Measurements from ENCODE around the gene NDUFAF3.

Gene NDUFAF3

GRCh38 chr3:49007068-49007770 lies 14.7 kb upstream of the NDUFAF3 start, which contains the start of gene WDR6 (continued):
- TF ChIP-seq, protein P1, sequence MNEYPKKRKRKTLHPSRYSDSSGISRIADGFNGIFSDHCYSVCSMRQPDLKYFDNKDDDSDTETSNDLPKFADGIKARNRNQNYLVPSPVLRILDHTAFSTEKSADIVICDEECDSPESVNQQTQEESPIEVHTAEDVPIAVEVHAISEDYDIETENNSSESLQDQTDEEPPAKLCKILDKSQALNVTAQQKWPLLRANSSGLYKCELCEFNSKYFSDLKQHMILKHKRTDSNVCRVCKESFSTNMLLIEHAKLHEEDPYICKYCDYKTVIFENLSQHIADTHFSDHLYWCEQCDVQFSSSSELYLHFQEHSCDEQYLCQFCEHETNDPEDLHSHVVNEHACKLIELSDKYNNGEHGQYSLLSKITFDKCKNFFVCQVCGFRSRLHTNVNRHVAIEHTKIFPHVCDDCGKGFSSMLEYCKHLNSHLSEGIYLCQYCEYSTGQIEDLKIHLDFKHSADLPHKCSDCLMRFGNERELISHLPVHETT (tag by site-specific recombination; IDR thresholded peaks at IDR 0.05), result no peak
- no peak for TF ChIP-seq MYNN (tag by site-specific recombination; IDR thresholded peaks at IDR 0.05; ENCODE audit: borderline replicate concordance)
- TF ChIP-seq, protein P2, sequence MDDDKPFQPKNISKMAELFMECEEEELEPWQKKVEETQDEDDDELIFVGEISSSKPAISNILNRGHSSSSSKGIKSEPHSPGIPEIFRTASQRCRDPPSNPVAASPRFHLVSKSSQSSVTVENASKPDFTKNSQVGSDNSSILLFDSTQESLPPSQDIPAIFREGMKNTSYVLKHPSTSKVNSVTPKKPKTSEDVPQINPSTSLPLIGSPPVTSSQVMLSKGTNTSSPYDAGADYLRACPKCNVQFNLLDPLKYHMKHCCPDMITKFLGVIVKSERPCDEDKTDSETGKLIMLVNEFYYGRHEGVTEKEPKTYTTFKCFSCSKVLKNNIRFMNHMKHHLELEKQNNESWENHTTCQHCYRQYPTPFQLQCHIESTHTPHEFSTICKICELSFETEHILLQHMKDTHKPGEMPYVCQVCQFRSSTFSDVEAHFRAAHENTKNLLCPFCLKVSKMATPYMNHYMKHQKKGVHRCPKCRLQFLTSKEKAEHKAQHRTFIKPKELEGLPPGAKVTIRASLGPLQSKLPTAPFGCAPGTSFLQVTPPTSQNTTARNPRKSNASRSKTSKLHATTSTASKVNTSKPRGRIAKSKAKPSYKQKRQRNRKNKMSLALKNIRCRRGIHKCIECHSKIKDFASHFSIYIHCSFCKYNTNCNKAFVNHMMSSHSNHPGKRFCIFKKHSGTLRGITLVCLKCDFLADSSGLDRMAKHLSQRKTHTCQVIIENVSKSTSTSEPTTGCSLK (tag by site-specific recombination; IDR thresholded peaks at IDR 0.05), result no peak
- no peak for TF ChIP-seq ZNF514 (tag by site-specific recombination; IDR thresholded peaks at IDR 0.05)
- TF ChIP-seq RBAK (tag by site-specific recombination; IDR thresholded peaks at IDR 0.05), result no peak
- TF ChIP-seq ZNF23 (tag by site-specific recombination; IDR thresholded peaks at IDR 0.05; ENCODE audit: borderline replicate concordance), result no peak
- no peak for TF ChIP-seq GLI2 (tag by site-specific recombination; IDR thresholded peaks at IDR 0.05; ENCODE audit: borderline replicate concordance, low read depth)
- TF ChIP-seq, protein P3, sequence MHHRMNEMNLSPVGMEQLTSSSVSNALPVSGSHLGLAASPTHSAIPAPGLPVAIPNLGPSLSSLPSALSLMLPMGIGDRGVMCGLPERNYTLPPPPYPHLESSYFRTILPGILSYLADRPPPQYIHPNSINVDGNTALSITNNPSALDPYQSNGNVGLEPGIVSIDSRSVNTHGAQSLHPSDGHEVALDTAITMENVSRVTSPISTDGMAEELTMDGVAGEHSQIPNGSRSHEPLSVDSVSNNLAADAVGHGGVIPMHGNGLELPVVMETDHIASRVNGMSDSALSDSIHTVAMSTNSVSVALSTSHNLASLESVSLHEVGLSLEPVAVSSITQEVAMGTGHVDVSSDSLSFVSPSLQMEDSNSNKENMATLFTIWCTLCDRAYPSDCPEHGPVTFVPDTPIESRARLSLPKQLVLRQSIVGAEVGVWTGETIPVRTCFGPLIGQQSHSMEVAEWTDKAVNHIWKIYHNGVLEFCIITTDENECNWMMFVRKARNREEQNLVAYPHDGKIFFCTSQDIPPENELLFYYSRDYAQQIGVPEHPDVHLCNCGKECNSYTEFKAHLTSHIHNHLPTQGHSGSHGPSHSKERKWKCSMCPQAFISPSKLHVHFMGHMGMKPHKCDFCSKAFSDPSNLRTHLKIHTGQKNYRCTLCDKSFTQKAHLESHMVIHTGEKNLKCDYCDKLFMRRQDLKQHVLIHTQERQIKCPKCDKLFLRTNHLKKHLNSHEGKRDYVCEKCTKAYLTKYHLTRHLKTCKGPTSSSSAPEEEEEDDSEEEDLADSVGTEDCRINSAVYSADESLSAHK (tag by site-specific recombination; IDR thresholded peaks at IDR 0.05), result no peak
- no peak for TF ChIP-seq ZNF391 (tag by site-specific recombination; IDR thresholded peaks at IDR 0.05; ENCODE audit: borderline replicate concordance, low read depth)
- no peak for TF ChIP-seq ZNF302 (tag by site-specific recombination; IDR thresholded peaks at IDR 0.05; ENCODE audit: low read depth)
- TF ChIP-seq ZNF610 (tag by site-specific recombination; IDR thresholded peaks at IDR 0.05; ENCODE audit: borderline replicate concordance), result 0 out of 2 replicates have a peak, but pooled peaks have one; percentile 13
- no peak for TF ChIP-seq ZNF510 (tag by site-specific recombination; IDR thresholded peaks at IDR 0.05; ENCODE audit: insufficient replicate concordance)
- no peak for TF ChIP-seq EGR2 (tag by site-specific recombination; IDR thresholded peaks at IDR 0.05; ENCODE audit: low read depth)
- no peak for TF ChIP-seq ZNF473 (tag by site-specific recombination; IDR thresholded peaks at IDR 0.05)
- TF ChIP-seq, protein P4, sequence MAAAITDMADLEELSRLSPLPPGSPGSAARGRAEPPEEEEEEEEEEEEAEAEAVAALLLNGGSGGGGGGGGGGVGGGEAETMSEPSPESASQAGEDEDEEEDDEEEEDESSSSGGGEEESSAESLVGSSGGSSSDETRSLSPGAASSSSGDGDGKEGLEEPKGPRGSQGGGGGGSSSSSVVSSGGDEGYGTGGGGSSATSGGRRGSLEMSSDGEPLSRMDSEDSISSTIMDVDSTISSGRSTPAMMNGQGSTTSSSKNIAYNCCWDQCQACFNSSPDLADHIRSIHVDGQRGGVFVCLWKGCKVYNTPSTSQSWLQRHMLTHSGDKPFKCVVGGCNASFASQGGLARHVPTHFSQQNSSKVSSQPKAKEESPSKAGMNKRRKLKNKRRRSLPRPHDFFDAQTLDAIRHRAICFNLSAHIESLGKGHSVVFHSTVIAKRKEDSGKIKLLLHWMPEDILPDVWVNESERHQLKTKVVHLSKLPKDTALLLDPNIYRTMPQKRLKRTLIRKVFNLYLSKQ (tag by site-specific recombination; IDR thresholded peaks at IDR 0.05; ENCODE audit: borderline replicate concordance), result no peak
- peak; percentile 7 for TF ChIP-seq OSR2 (tag by site-specific recombination; IDR thresholded peaks at IDR 0.05)
- TF ChIP-seq, protein P5, sequence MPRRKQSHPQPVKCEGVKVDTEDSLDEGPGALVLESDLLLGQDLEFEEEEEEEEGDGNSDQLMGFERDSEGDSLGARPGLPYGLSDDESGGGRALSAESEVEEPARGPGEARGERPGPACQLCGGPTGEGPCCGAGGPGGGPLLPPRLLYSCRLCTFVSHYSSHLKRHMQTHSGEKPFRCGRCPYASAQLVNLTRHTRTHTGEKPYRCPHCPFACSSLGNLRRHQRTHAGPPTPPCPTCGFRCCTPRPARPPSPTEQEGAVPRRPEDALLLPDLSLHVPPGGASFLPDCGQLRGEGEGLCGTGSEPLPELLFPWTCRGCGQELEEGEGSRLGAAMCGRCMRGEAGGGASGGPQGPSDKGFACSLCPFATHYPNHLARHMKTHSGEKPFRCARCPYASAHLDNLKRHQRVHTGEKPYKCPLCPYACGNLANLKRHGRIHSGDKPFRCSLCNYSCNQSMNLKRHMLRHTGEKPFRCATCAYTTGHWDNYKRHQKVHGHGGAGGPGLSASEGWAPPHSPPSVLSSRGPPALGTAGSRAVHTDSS (tag by site-specific recombination; IDR thresholded peaks at IDR 0.05), result no peak
- no peak for TF ChIP-seq ZNF560 (tag by site-specific recombination; IDR thresholded peaks at IDR 0.05; ENCODE audit: borderline replicate concordance)
- TF ChIP-seq TRIM28 (IDR thresholded peaks at IDR 0.05; ENCODE audit: borderline replicate concordance, low read length), result no peak
- TF ChIP-seq, protein P6, sequence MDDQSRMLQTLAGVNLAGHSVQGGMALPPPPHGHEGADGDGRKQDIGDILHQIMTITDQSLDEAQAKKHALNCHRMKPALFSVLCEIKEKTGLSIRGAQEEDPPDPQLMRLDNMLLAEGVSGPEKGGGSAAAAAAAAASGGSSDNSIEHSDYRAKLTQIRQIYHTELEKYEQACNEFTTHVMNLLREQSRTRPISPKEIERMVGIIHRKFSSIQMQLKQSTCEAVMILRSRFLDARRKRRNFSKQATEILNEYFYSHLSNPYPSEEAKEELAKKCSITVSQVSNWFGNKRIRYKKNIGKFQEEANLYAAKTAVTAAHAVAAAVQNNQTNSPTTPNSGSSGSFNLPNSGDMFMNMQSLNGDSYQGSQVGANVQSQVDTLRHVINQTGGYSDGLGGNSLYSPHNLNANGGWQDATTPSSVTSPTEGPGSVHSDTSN (CRISPR knock-in tag; IDR thresholded peaks at IDR 0.05), result no peak
- TF ChIP-seq ZNF248 (tag by site-specific recombination; IDR thresholded peaks at IDR 0.05), result no peak
- TF ChIP-seq ZSCAN30 (tag by site-specific recombination; IDR thresholded peaks at IDR 0.05), result no peak
- TF ChIP-seq BCL6B (tag by site-specific recombination; IDR thresholded peaks at IDR 0.05), result peak; percentile 91
- TF ChIP-seq, protein P7, sequence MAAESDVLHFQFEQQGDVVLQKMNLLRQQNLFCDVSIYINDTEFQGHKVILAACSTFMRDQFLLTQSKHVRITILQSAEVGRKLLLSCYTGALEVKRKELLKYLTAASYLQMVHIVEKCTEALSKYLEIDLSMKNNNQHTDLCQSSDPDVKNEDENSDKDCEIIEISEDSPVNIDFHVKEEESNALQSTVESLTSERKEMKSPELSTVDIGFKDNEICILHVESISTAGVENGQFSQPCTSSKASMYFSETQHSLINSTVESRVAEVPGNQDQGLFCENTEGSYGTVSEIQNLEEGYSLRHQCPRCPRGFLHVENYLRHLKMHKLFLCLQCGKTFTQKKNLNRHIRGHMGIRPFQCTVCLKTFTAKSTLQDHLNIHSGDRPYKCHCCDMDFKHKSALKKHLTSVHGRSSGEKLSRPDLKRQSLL (tag by site-specific recombination; IDR thresholded peaks at IDR 0.05), result no peak
- TF ChIP-seq ZNF670 (tag by site-specific recombination; IDR thresholded peaks at IDR 0.05; ENCODE audit: low read depth), result no peak
- TF ChIP-seq ZXDB (tag by site-specific recombination; IDR thresholded peaks at IDR 0.05), result peak; percentile 91
